Testis (tissue), 3 donors: ENCODE measurements around the gene SH2D3C. TPM values are rescaled to one million over a fixed set of nuclear protein-coding genes. Genes with fewer than 3 reads are reported as not detected.

Source experiments
- DNase-seq: peaks from one replicate; pipeline ENCODE4 v3.0.0-alpha.2; 2019
- H3K27ac ChIP-seq, 2 donors: fragments of 200-600 bp; sonication (generic); one replicate each; pipeline ENCODE4 v1.5.1; 2019
- H3K27me3 ChIP-seq: fragments of 200-600 bp; sonication (generic); one replicate; pipeline ENCODE4 v1.5.1; 2019
- H3K36me3 ChIP-seq: fragments of 200-600 bp; sonication (generic); one replicate; pipeline ENCODE4 v1.5.1; 2017; ENCODE audit warnings: low read depth; ENCODE audit errors: missing control alignments
- H3K4me1 ChIP-seq: fragments of 200-600 bp; sonication (generic); one replicate; pipeline ENCODE4 v1.5.1; 2019
- H3K4me3 ChIP-seq, 2 donors: fragments of 200-600 bp; sonication (generic); one replicate each; pipeline ENCODE4 v1.5.1; 2017 to 2019
- H3K9me3 ChIP-seq: fragments of 200-600 bp; sonication (generic); one replicate; pipeline ENCODE4 v1.5.1; 2017
- POLR2A ChIP-seq: fragments of 450-650 bp; IDR thresholded peaks from one replicate; pipeline ENCODE4 v1.6.1; 2017; ENCODE audit warnings: antibody characterized with exemption, mild to moderate bottlenecking, moderate library complexity
- whole genome bisulfite sequencing, 2 donors: methylation state at CpG; one replicate each; pipeline ENCODE4 v1.1.5; 2018; 5-methylcytosine and 5-hydroxymethylcytosine counted together
- intact Hi-C: fragments of 100-400 bp; cut with DNase I; formaldehyde crosslinking; loops from one replicate; pipeline ENCODE4 v1.15.1; 2023; ENCODE audit warnings: low total_unique reads
- polyA plus RNA-seq: library from polyadenylated mRNA; stranded (reverse); fragments of 350-450 nt; fragmentation: Illumina TruSeq; extraction: RNeasy Lipid Tissue Mini Kit (QIAGEN cat#74804); gene quantifications from one replicate; pipeline ENCODE4 v1.2.3, GENCODE V29; 2014; ENCODE audit warnings: low read depth, low replicate concordance; ENCODE audit not compliant: insufficient read depth
- total RNA-seq, 2 donors: library from RNA; depleted of rRNA; stranded (reverse); fragments of >200 nt; gene quantifications; one replicate each; pipeline ENCODE4 v1.2.3, GENCODE V29; 2016
- TF ChIP-seq, protein P1 (sequence below), 3 experiments: fragments of 450-650 bp in 2 of 3; fragments of 200-600 bp in 1 of 3; sonication (generic) in 1 of 3; IDR thresholded peaks; one replicate each; pipeline ENCODE4 v1.5.1; 2016 to 2019; ENCODE audit warnings: antibody characterized with exemption in 3 of 3, mild to moderate bottlenecking in 2 of 3, moderate library complexity in 1 of 3

The SH2D3C gene
- total and polyA plus RNA-seq, 3 donors from 2014 or later, result 6.6 to 9.6 (median 8.8) TPM

DNA sequence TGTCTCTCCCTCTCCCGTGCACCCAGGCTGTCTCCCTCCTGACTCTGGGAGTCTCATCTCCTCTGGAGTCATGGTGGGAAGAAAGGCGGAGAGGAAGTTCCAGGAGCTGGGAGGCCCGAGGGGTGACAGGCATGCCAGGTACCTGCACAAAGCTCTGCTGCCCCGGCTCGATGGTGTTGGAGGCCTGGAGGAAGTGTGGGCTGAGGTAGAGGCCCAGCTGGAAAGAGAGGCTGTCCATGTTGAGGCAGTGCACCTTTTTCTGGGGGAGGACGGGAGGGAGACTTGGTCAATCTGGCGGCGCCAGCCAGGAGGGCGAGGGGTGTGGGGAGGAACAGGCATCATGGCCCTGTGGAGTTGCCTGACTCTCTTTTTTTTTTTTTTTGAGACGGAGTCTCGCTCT is 40.1 kb upstream of the SH2D3C start:
- TF ChIP-seq, protein P1, sequence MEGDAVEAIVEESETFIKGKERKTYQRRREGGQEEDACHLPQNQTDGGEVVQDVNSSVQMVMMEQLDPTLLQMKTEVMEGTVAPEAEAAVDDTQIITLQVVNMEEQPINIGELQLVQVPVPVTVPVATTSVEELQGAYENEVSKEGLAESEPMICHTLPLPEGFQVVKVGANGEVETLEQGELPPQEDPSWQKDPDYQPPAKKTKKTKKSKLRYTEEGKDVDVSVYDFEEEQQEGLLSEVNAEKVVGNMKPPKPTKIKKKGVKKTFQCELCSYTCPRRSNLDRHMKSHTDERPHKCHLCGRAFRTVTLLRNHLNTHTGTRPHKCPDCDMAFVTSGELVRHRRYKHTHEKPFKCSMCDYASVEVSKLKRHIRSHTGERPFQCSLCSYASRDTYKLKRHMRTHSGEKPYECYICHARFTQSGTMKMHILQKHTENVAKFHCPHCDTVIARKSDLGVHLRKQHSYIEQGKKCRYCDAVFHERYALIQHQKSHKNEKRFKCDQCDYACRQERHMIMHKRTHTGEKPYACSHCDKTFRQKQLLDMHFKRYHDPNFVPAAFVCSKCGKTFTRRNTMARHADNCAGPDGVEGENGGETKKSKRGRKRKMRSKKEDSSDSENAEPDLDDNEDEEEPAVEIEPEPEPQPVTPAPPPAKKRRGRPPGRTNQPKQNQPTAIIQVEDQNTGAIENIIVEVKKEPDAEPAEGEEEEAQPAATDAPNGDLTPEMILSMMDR (IDR thresholded peaks at IDR 0.05), result no peak
- TF ChIP-seq POLR2A, result no peak
- intact Hi-C loops, result no loop called here
- no peaks in the 10 kb centered on the region for H3K36me3 ChIP-seq
- WGBS, 2 donors, result 82 to 90% methylated on average over 11 of the region's 11 CpGs
- H3K4me1 ChIP-seq, result peaks cover 16% of the 10 kb centered on the region
- peak overlapping the region in 1 of 2 donors; percentile 66 for H3K27ac ChIP-seq
- H3K9me3 ChIP-seq, result no peaks in the 10 kb centered on the region
- H3K27me3 ChIP-seq, result no peaks in the 10 kb centered on the region
- H3K4me3 ChIP-seq, result no peak overlapping the region
- no peak for DNase-seq

DNA sequence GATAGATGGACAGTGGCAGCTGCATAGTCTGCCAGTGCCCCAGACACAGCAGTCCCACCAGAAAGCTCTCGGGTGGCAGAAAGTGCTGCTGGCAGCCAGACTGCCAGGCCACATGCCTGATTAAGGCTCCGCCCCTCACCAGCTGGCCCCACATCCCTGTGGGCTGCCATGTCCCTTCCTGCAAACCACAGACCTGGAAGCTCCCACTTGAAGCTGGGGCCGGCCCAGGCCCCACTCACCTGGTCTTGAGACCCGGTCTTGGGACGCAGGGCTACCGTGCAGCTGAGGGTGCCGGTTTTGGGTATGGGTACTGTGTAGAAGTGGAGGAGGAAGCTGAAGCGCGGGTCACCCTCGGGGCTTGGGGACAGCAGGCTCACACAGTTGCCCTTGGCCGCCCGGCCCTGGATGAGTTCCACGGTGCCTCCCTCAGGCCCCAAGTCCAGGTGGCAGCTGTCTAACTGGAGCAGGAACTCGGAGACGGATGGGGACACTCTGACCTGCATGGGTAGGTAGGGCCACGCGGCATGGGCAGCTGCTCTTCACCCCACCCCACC is 39.5 kb upstream of the SH2D3C start:
- 49 to 69% methylated on average over 7 to 17 of the region's 17 CpGs for WGBS, 2 donors
- TF ChIP-seq, protein P1 (IDR thresholded peaks at IDR 0.05), result no peak
- no peak for TF ChIP-seq POLR2A
- Histone ChIP-seq H3K36me3 (no peaks in the 10 kb centered on the region), H3K4me1 (peaks cover 15% of the 10 kb centered on the region), H3K27ac (peak overlapping the region in 1 of 2 donors; percentile 66), H3K27me3 (no peaks in the 10 kb centered on the region), H3K9me3 (no peaks in the 10 kb centered on the region), H3K4me3 (no peak overlapping the region)
- intact Hi-C loops, result no loop called here
- DNase-seq, result no peak

DNA sequence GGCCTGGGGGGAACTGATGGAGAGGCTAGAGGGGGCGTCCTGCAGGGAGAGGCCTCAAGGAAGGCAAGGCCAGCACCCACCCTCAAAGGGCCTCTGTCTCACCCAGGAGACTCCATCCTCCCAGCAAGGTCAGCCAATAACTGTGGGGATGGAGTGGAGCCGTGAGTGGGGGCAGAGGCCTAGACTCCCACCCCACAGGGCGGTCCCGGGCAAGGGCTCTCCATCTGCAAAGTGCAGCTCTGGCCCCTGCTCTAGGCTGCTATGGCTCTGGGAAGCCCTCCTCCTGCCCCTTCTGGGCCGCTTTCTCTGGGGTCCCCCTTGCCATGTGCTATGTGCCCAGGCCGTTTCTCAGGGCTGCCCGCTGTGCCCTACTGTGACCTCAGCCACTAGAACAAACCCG is 38.3 kb upstream of the SH2D3C start:
- 55 to 78% methylated on average over 2 to 7 of the region's 8 CpGs for WGBS, 2 donors
- no peak for DNase-seq

DNA sequence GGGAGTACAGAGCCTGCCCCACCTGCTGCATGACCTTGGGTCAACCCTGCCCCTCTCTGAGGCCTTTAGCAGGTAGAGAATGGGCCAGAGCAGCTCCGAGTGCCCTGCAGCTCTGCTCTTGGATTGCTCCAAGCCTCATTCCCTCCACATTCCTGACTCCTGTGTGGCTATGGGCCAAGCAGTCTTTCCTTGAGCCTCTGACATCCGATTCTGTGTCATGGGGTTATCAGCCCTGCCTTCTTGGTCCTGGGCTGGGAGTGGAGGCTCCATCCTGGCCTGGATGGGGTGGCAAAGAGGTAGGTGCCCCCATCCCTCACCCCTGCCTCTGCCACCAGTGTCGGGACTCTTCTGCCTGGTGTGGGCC is 37.9 kb upstream of the SH2D3C start:
- DNase-seq, result no peak
- H3K27ac ChIP-seq, result peak overlapping the region in 1 of 2 donors; percentile 58
- WGBS, 2 donors, result 50 to 80% methylated on average over 1 to 3 of the region's 3 CpGs

More for the DNA sequence above, 38.3 kb upstream of the SH2D3C start:
- intact Hi-C loops, result no loop called here
- Histone ChIP-seq H3K4me1 (peaks cover 13% of the 10 kb centered on the region), H3K27ac (peak overlapping the region in 1 of 2 donors; percentile 66), H3K9me3 (no peaks in the 10 kb centered on the region), H3K4me3 (no peak overlapping the region), H3K27me3 (no peaks in the 10 kb centered on the region), H3K36me3 (no peaks in the 10 kb centered on the region)
- TF ChIP-seq, protein P1 (IDR thresholded peaks at IDR 0.05), result no peak
- TF ChIP-seq POLR2A, result no peak

More for the DNA sequence above, 37.9 kb upstream of the SH2D3C start:
- Histone ChIP-seq H3K4me1 (peaks cover 13% of the 10 kb centered on the region), H3K36me3 (no peaks in the 10 kb centered on the region), H3K9me3 (no peaks in the 10 kb centered on the region), H3K27me3 (no peaks in the 10 kb centered on the region), H3K4me3 (no peak overlapping the region)
- intact Hi-C loops, result no loop called here
- TF ChIP-seq, protein P1 (IDR thresholded peaks at IDR 0.05), result no peak
- TF ChIP-seq POLR2A, result no peak
